NT2/D1 (cell line): ENCODE data around the gene AP4M1.
A peak's percentile ranks its signal among the peaks of the same experiment; 100 is the strongest.

Source experiments
- DNase-seq: peaks from one replicate; pipeline ENCODE4 v3.0.0-alpha.2; 2011; ENCODE audit warnings: low read depth, low spot score
- H3K27me3 ChIP-seq: 2 replicates; pipeline ENCODE4 v1.6.0; 2011; ENCODE audit warnings: mild to moderate bottlenecking; ENCODE audit not compliant: insufficient read length, insufficient read depth
- H3K36me3 ChIP-seq: 2 replicates; pipeline ENCODE4 v1.6.1; 2011; ENCODE audit warnings: mild to moderate bottlenecking, low read length, mixed read lengths; ENCODE audit not compliant: insufficient read depth, insufficient read length
- H3K4me1 ChIP-seq: 2 replicates; pipeline ENCODE4 v1.5.1; 2011; ENCODE audit not compliant: insufficient read depth, insufficient read length
- H3K4me3 ChIP-seq: 2 replicates; pipeline ENCODE4 v1.5.1; 2011; ENCODE audit warnings: low read depth; ENCODE audit not compliant: insufficient read length
- H3K9ac ChIP-seq: 2 replicates; pipeline ENCODE4 v1.6.0; 2011; ENCODE audit warnings: low read depth; ENCODE audit not compliant: insufficient read length
- H3K9me3 ChIP-seq: 2 replicates; pipeline ENCODE4 v1.5.1; 2011; ENCODE audit warnings: mild to moderate bottlenecking, low read length; ENCODE audit not compliant: insufficient read depth
- SUZ12 ChIP-seq: IDR thresholded peaks from 2 replicates; pipeline ENCODE4 v1.6.1; 2011; ENCODE audit not compliant: insufficient read length, insufficient read depth; ENCODE audit errors: extremely low read depth
- YY1 ChIP-seq: IDR thresholded peaks from 2 replicates; pipeline ENCODE4 v1.6.1; 2011; ENCODE audit not compliant: insufficient read length, insufficient read depth
- ZNF274 ChIP-seq: IDR thresholded peaks from 2 replicates; pipeline ENCODE4 v1.6.1; 2011; ENCODE audit warnings: mild to moderate bottlenecking, low read depth, low read length

The AP4M1 gene

DNA sequence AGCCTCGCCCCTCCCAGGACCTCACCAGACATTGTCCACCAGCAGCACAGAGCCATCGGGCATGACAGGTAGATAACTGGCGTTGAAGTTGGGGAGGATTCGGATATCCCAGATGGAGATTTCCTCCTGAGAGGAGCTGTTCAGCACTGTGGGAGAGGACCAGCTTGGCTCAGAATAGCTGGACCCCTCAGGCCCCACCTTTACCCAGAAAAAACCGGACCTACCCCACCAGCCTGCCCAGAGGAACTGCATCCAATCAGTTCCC lies 55.6 kb downstream of the AP4M1 start:
- TF ChIP-seq YY1 (no peak), SUZ12 (no peak), ZNF274 (no peak)
- Histone ChIP-seq H3K36me3 (peaks cover 48% of the 10 kb centered on the region), H3K4me1 (peaks cover 19% of the 10 kb centered on the region), H3K9ac (no peak overlapping the region), H3K4me3 (peak overlapping the region; percentile 11), H3K27me3 (no peaks in the 10 kb centered on the region), H3K9me3 (no peaks in the 10 kb centered on the region)
- DNase-seq: no peak

DNA sequence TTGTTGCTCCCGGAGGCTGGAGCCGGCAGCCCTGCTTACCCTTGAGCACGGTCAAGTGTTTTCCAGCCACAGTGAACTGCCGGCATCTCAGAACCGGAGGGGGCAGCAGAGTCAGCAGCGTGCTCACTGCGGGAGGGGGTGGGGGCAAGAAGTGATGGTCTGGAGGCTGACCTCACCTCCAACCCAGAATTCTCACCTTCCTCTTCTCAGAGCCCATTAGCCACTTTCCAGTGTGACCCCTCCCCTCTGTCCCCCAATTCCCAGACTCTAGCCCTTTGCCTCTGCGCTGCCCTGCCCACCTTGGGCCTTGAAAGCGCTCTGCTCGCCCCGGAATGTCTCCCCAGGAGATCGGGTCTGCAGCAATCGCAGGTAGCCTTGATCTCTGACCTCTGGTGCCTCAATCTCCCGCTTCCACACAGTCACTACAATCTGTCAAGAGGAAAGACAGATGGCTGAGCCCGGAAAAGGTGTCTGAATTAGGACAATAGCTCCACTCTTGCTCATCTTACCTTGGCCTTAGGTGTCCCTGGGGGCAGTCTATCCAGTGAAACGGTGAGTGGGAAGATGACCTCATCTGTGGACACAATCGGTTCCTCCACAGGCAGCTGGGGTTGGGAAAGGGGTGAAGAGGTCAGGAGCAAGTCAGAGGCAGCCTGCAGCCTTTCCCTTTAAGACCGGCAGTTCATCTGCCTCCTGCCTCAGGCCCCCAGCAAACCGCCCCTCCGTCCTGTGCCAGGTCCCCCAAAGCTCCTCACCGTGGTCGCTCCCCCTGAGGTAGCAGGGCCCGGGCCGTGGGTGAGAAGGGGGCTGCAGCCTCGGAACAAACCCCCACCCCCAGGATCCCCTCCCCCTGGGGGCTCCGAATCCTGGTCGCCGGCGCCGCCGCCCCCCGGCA lies 56.1 kb downstream of the AP4M1 start:
- no peak for DNase-seq
- H3K9ac ChIP-seq: peak overlapping the region; percentile 92
- peak overlapping the region; percentile 83 for H3K4me3 ChIP-seq
- H3K27me3 ChIP-seq: no peaks in the 10 kb centered on the region
- no peaks in the 10 kb centered on the region for H3K9me3 ChIP-seq
- peaks cover 19% of the 10 kb centered on the region for H3K4me1 ChIP-seq
- H3K36me3 ChIP-seq: peaks cover 44% of the 10 kb centered on the region
- TF ChIP-seq ZNF274 (no peak), YY1 (no peak), SUZ12 (no peak)
